AG04450 (cell line): ENCODE measurements around the gene CYP21A2. TPM values are rescaled to one million over a fixed set of nuclear protein-coding genes. Genes with fewer than 3 reads are reported as not detected.

Experiments used
- CTCF ChIA-PET: fragments of 300-600, 350-600 bp; formaldehyde crosslinking; extraction: SDS; loops from one replicate; lab custom pipeline; 2022; ENCODE audit warnings: antibody characterized with exemption, inconsistent platforms; lab: Charles Lee
- POLR2A ChIA-PET: fragments of 350-600 bp; formaldehyde crosslinking; extraction: SDS; loops from one replicate; lab custom pipeline; 2021; ENCODE audit warnings: antibody characterized with exemption, inconsistent platforms; lab: Yijun Ruan, JAX
- DNase-seq: peaks from one replicate; pipeline ENCODE4 v3.0.0-alpha.2; 2011; ENCODE audit warnings: low read depth, low spot score
- H3K27ac ChIP-seq: one replicate; pipeline ENCODE4 v1.5.1; 2012; ENCODE audit warnings: low read depth, low read length, control low read depth
- H3K27me3 ChIP-seq: one replicate; pipeline ENCODE4 v1.6.0; 2012; ENCODE audit warnings: low read length; ENCODE audit not compliant: control insufficient read depth, insufficient read depth
- H3K4me3 ChIP-seq: 2 replicates; pipeline ENCODE4 v1.5.1; 2011; ENCODE audit warnings: mild to moderate bottlenecking, low read depth, low read length, control low read depth
- H3K9me3 ChIP-seq: 2 replicates; pipeline ENCODE4 v1.5.1; 2012; ENCODE audit warnings: low read length; ENCODE audit not compliant: control insufficient read depth, insufficient read depth
- CTCF ChIP-seq: IDR thresholded peaks from 2 replicates; pipeline ENCODE4 v1.5.1; 2011; ENCODE audit warnings: low read depth, low read length, control low read depth, inconsistent platforms
- polyA plus RNA-seq: library from polyadenylated mRNA; depleted of rRNA; stranded (reverse); fragments of >200 nt; gene quantifications from 2 replicates; pipeline ENCODE4 v1.2.3, GENCODE V29; 2011

CYP21A2 gene
- polyA plus RNA-seq, 1 experiment, result 0.06 TPM

- CTCF ChIA-PET, result no interaction called here
- Histone ChIP-seq H3K27ac (no peak overlapping the region), H3K4me3 (no peak overlapping the region), H3K27me3 (peaks cover 32% of the 10 kb centered on the region), H3K9me3 (no peaks in the 10 kb centered on the region; the same call in 1 of the 2 replicates)
- POLR2A ChIA-PET, result no interaction called here
- no peak for TF ChIP-seq CTCF
- no peak for DNase-seq
Measured at GRCh38 chr6:32068867-32069266, 30.7 kb downstream of the CYP21A2 start.

GRCh38 chr6:32069460-32069859 is 31.2 kb downstream of the CYP21A2 start:
- Histone ChIP-seq H3K9me3 (no peaks in the 10 kb centered on the region; the same call in 1 of the 2 replicates), H3K27me3 (peaks cover 30% of the 10 kb centered on the region), H3K27ac (no peak overlapping the region), H3K4me3 (no peak overlapping the region)
- CTCF ChIA-PET, result no interaction called here
- POLR2A ChIA-PET, result no interaction called here
- DNase-seq, result no peak
- TF ChIP-seq CTCF, result no peak

GRCh38 chr6:32069878-32070515 is 31.8 kb downstream of the CYP21A2 start:
- Histone ChIP-seq H3K27ac (no peak overlapping the region), H3K27me3 (peaks cover 30% of the 10 kb centered on the region), H3K9me3 (no peaks in the 10 kb centered on the region; the same call in 1 of the 2 replicates), H3K4me3 (no peak overlapping the region)
- POLR2A ChIA-PET, result no interaction called here
- TF ChIP-seq CTCF, result no peak
- DNase-seq, result no peak
- CTCF ChIA-PET, result no interaction called here

- no peak for DNase-seq
- no peaks in the 10 kb centered on the region; the same call in 1 of the 2 replicates for H3K9me3 ChIP-seq
- ChIA-PET POLR2A (no interaction called here), CTCF (no interaction called here)
- H3K4me3 ChIP-seq, result no peak overlapping the region
- no peak for TF ChIP-seq CTCF
- H3K27me3 ChIP-seq, result peaks cover 30% of the 10 kb centered on the region
- no peak overlapping the region for H3K27ac ChIP-seq
Measured at GRCh38 chr6:32070814-32071543, 32.8 kb downstream of the CYP21A2 start.

GRCh38 chr6:32073101-32073500 is 34.9 kb downstream of the CYP21A2 start:
- Histone ChIP-seq H3K27ac (no peak overlapping the region), H3K27me3 (peaks cover 24% of the 10 kb centered on the region), H3K9me3 (no peaks in the 10 kb centered on the region; the same call in 1 of the 2 replicates), H3K4me3 (no peak overlapping the region)
- ChIA-PET POLR2A (no interaction called here), CTCF (no interaction called here)
- TF ChIP-seq CTCF, result no peak
- no peak for DNase-seq
